HEK293 (cell line): ENCODE results near the gene E2F4.
A peak's percentile ranks its signal among the peaks of the same experiment; 100 is the strongest.

ENCODE experiments used
- CTCF ChIA-PET: fragments of 350-600 bp; formaldehyde crosslinking; extraction: SDS; loops from one replicate; lab custom pipeline; 2021; ENCODE audit warnings: antibody characterized with exemption; lab: Yijun Ruan, JAX
- POLR2A ChIA-PET: fragments of 300-600 bp; formaldehyde crosslinking; extraction: SDS; loops from one replicate; lab custom pipeline; 2020; ENCODE audit warnings: antibody characterized with exemption, inconsistent platforms; lab: Yijun Ruan, JAX
- H3K27ac ChIP-seq: fragments of 200-500 bp; sonication (Bioruptor generic); 2 replicates; pipeline ENCODE4 v1.5.1; 2014; ENCODE audit warnings: low read depth, low read length, control low read depth, inconsistent platforms; ENCODE audit errors: extremely low read depth
- H3K36me3 ChIP-seq, 2 experiments: fragments of 200-500 bp in 1 of 2; sonication (Bioruptor generic) in 1 of 2; 1 replicate in 1 of 2; 2 replicates in 1 of 2; pipeline ENCODE4 v1.5.1; 2014 to 2017; ENCODE audit warnings: inconsistent platforms in 2 of 2, low read length in 2 of 2; ENCODE audit not compliant: control insufficient read depth in 2 of 2, insufficient read depth in 1 of 2
- H3K4me1 ChIP-seq: fragments of 200-500 bp; sonication (Bioruptor generic); 2 replicates; pipeline ENCODE4 v1.5.1; 2014; ENCODE audit warnings: mild to moderate bottlenecking, low read length, inconsistent platforms; ENCODE audit not compliant: control insufficient read depth, insufficient read depth
- H3K4me3 ChIP-seq: 2 replicates; pipeline ENCODE4 v1.5.1; 2011; ENCODE audit warnings: low read depth, mild to moderate bottlenecking, control low read depth, low read length, moderate library complexity
- H3K9me3 ChIP-seq: fragments of 200-500 bp; sonication (Bioruptor generic); 2 replicates; pipeline ENCODE4 v1.5.1; 2014; ENCODE audit warnings: low read depth, low read length, inconsistent platforms; ENCODE audit not compliant: control insufficient read depth, insufficient read depth
- KLF16 ChIP-seq: fragments of 450-650 bp; formaldehyde crosslinking; IDR thresholded peaks from 2 replicates; pipeline ENCODE4 v1.5.1; 2017; ENCODE audit warnings: missing biosample characterization, missing genetic modification characterization
- RBAK ChIP-seq: fragments of 450-650 bp; formaldehyde crosslinking; IDR thresholded peaks from 2 replicates; pipeline ENCODE4 v1.5.1; 2016; ENCODE audit warnings: missing biosample characterization, missing genetic modification characterization
- YY2 ChIP-seq: fragments of 450-650 bp; formaldehyde crosslinking; IDR thresholded peaks from 2 replicates; pipeline ENCODE4 v1.5.1; 2016; ENCODE audit warnings: missing biosample characterization, missing genetic modification characterization
- ZBTB21 ChIP-seq: fragments of 450-650 bp; formaldehyde crosslinking; IDR thresholded peaks from 2 replicates; pipeline ENCODE4 v1.5.1; 2017; ENCODE audit warnings: missing biosample characterization, missing genetic modification characterization
- ZNF133 ChIP-seq: fragments of 450-650 bp; formaldehyde crosslinking; IDR thresholded peaks from 2 replicates; pipeline ENCODE4 v1.5.1; 2016; ENCODE audit warnings: missing biosample characterization, missing genetic modification characterization
- ZNF140 ChIP-seq: fragments of 450-650 bp; formaldehyde crosslinking; IDR thresholded peaks from 2 replicates; pipeline ENCODE4 v1.5.1; 2016; ENCODE audit warnings: missing biosample characterization, missing genetic modification characterization
- ZNF155 ChIP-seq: fragments of 450-650 bp; formaldehyde crosslinking; IDR thresholded peaks from 2 replicates; pipeline ENCODE4 v1.5.1; 2016; ENCODE audit warnings: missing biosample characterization, missing genetic modification characterization
- ZNF157 ChIP-seq: fragments of 450-650 bp; formaldehyde crosslinking; IDR thresholded peaks from 2 replicates; pipeline ENCODE4 v1.5.1; 2016; ENCODE audit warnings: missing biosample characterization, missing genetic modification characterization
- ZNF175 ChIP-seq: fragments of 450-650 bp; formaldehyde crosslinking; IDR thresholded peaks from 2 replicates; pipeline ENCODE4 v1.5.1; 2016; ENCODE audit warnings: missing biosample characterization, missing genetic modification characterization
- ZNF214 ChIP-seq: fragments of 450-650 bp; formaldehyde crosslinking; IDR thresholded peaks from 2 replicates; pipeline ENCODE4 v1.5.1; 2017; ENCODE audit warnings: missing biosample characterization, mild to moderate bottlenecking, missing genetic modification characterization, borderline replicate concordance
- ZNF221 ChIP-seq: fragments of 450-650 bp; formaldehyde crosslinking; IDR thresholded peaks from 2 replicates; pipeline ENCODE4 v1.5.1; 2017; ENCODE audit warnings: missing biosample characterization, missing genetic modification characterization, borderline replicate concordance
- ZNF223 ChIP-seq: fragments of 450-650 bp; formaldehyde crosslinking; IDR thresholded peaks from 2 replicates; pipeline ENCODE4 v1.5.1; 2016; ENCODE audit warnings: missing biosample characterization, missing genetic modification characterization
- ZNF266 ChIP-seq: fragments of 450-650 bp; formaldehyde crosslinking; IDR thresholded peaks from 2 replicates; pipeline ENCODE4 v1.5.1; 2016; ENCODE audit warnings: missing biosample characterization, missing genetic modification characterization, low read depth
- ZNF302 ChIP-seq: fragments of 450-650 bp; formaldehyde crosslinking; IDR thresholded peaks from 2 replicates; pipeline ENCODE4 v1.5.1; 2016; ENCODE audit warnings: missing biosample characterization, missing genetic modification characterization, low read depth
- ZNF341 ChIP-seq: fragments of 450-650 bp; formaldehyde crosslinking; IDR thresholded peaks from 2 replicates; pipeline ENCODE4; 2016; ENCODE audit warnings: low read depth, missing biosample characterization, missing genetic modification characterization
- ZNF366 ChIP-seq: fragments of 450-650 bp; formaldehyde crosslinking; conservative IDR thresholded peaks from 2 replicates; pipeline ENCODE4 v1.5.1; 2016; ENCODE audit warnings: missing biosample characterization, missing genetic modification characterization
- ZNF544 ChIP-seq: fragments of 450-650 bp; formaldehyde crosslinking; IDR thresholded peaks from 2 replicates; pipeline ENCODE4 v1.5.0; 2017; ENCODE audit warnings: missing biosample characterization, missing genetic modification characterization
- ZNF560 ChIP-seq: fragments of 450-650 bp; formaldehyde crosslinking; IDR thresholded peaks from 2 replicates; pipeline ENCODE4 v1.5.1; 2017; ENCODE audit warnings: missing biosample characterization, missing genetic modification characterization, borderline replicate concordance
- ZNF624 ChIP-seq: fragments of 450-650 bp; formaldehyde crosslinking; IDR thresholded peaks from 2 replicates; pipeline ENCODE4 v1.5.1; 2017; ENCODE audit warnings: missing biosample characterization, missing genetic modification characterization
- ZNF629 ChIP-seq: fragments of 450-650 bp; formaldehyde crosslinking; IDR thresholded peaks from 2 replicates; pipeline ENCODE4 v1.5.1; 2017; ENCODE audit warnings: missing biosample characterization, missing genetic modification characterization
- ZNF658 ChIP-seq: fragments of 450-650 bp; formaldehyde crosslinking; IDR thresholded peaks from 2 replicates; pipeline ENCODE4; 2016; ENCODE audit warnings: missing biosample characterization, missing genetic modification characterization
- ZNF768 ChIP-seq: fragments of 450-650 bp; formaldehyde crosslinking; IDR thresholded peaks from 2 replicates; pipeline ENCODE4 v1.5.1; 2018; ENCODE audit warnings: missing biosample characterization, mild to moderate bottlenecking, missing genetic modification characterization
- ZNF792 ChIP-seq: fragments of 450-650 bp; formaldehyde crosslinking; IDR thresholded peaks from 2 replicates; pipeline ENCODE4 v1.5.1; 2016; ENCODE audit warnings: missing biosample characterization, missing genetic modification characterization
- TF ChIP-seq, protein P1 (sequence below): fragments of 450-650 bp; formaldehyde crosslinking; IDR thresholded peaks from 2 replicates; pipeline ENCODE4 v1.5.1; 2016; ENCODE audit warnings: missing biosample characterization, missing genetic modification characterization, low read depth
- TF ChIP-seq, protein P2 (sequence below): fragments of 450-650 bp; formaldehyde crosslinking; IDR thresholded peaks from 2 replicates; pipeline ENCODE4 v1.5.1; 2016; ENCODE audit warnings: missing biosample characterization, missing genetic modification characterization

The E2F4 gene

DNA sequence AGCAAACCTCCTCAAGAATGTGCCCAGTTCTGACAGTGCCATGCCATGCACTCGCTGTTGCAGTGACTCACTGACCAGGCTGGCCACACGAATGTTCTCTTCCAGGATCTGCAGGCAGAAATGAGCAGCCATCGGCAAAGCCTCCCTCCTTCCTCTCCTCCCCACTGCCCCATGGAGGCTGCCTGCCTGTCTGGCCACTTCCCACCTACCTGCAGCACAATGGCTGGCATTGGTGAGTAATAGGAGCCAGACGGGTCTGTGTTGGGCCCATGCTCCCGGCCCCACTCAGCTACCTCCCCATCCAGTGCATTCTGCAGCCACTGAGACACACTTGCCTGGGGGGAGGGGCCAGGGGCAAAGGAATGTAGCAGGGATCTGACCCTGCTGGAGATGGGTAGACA is 5.4 kb upstream of the E2F4 start:
- no peak overlapping the region for H3K4me3 ChIP-seq
- H3K4me1 ChIP-seq = peaks cover 9% of the 10 kb centered on the region
- no peaks in the 10 kb centered on the region for H3K9me3 ChIP-seq
- CTCF ChIA-PET = interaction anchor here (0.5 to 2.6 kb wide), 3 partner anchors 152 to 189 kb away, joined by 4 to 30 read pairs (median 4); no protein-coding TSS in a partner anchor
- no peak overlapping the region for H3K27ac ChIP-seq
- TF ChIP-seq ZNF792 (no peak), ZNF341 (tag by site-specific recombination) (peak; percentile 50), YY2 (tag by site-specific recombination) (no peak), ZNF133 (tag by site-specific recombination) (no peak), ZNF266 (no peak)
- TF ChIP-seq, protein P1, sequence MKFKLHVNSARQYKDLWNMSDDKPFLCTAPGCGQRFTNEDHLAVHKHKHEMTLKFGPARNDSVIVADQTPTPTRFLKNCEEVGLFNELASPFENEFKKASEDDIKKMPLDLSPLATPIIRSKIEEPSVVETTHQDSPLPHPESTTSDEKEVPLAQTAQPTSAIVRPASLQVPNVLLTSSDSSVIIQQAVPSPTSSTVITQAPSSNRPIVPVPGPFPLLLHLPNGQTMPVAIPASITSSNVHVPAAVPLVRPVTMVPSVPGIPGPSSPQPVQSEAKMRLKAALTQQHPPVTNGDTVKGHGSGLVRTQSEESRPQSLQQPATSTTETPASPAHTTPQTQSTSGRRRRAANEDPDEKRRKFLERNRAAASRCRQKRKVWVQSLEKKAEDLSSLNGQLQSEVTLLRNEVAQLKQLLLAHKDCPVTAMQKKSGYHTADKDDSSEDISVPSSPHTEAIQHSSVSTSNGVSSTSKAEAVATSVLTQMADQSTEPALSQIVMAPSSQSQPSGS (tag by site-specific recombination) = no peak
- POLR2A ChIA-PET = no interaction called here
- H3K36me3 ChIP-seq = no peaks in the 10 kb centered on the region

DNA sequence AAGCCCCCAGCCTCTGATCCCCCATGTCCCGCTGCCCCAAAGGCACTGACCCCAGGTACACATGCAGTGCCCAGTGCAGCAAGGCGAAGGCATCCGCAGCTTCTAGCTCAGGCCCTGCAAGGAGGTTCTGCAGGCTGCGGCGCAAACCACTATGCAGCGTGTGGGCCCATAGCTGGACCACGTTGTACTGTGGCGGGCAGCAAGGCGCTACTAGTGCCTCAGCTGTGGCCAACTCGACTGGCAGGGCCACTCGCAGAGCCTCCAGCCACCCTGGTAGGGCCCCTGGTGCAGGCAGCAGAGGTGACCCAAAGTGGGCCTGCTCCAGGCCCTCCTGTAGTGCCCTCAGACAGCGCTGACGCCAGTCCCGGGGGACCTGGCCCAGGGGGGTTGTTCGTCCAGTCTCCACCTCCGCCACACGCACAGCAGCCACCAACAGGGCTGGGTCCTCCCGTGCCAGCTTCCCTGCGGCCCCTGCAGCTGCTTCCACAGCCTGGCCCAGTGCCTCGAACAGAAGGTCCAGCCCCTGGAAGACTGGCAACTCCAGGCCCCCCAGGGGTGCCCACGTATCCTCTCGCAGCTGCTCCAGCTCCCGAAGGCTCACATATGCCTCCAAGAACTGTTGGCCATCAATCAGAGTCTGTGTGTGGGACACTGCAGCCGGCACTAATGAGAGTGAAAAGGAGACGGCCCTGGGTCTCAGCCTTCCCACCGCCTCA is 4.6 kb upstream of the E2F4 start:
- no peak overlapping the region for H3K4me3 ChIP-seq
- H3K4me1 ChIP-seq = peaks cover 9% of the 10 kb centered on the region
- TF ChIP-seq ZNF768 (tag by site-specific recombination) (no peak), ZNF223 (tag by site-specific recombination) (no peak), ZNF157 (no peak), ZNF560 (tag by site-specific recombination) (no peak), ZNF544 (tag by site-specific recombination) (no peak), ZNF175 (no peak), ZNF221 (tag by site-specific recombination) (no peak), ZNF302 (tag by site-specific recombination) (no peak), ZNF140 (no peak), ZNF658 (tag by site-specific recombination) (no peak), ZNF366 (no peak), ZBTB21 (tag by site-specific recombination) (no peak), ZNF214 (tag by site-specific recombination) (no peak), ZNF629 (tag by site-specific recombination) (no peak)
- TF ChIP-seq, protein P2, sequence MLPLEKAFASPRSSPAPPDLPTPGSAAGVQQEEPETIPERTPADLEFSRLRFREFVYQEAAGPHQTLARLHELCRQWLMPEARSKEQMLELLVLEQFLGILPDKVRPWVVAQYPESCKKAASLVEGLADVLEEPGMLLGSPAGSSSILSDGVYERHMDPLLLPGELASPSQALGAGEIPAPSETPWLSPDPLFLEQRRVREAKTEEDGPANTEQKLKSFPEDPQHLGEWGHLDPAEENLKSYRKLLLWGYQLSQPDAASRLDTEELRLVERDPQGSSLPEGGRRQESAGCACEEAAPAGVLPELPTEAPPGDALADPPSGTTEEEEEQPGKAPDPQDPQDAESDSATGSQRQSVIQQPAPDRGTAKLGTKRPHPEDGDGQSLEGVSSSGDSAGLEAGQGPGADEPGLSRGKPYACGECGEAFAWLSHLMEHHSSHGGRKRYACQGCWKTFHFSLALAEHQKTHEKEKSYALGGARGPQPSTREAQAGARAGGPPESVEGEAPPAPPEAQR (tag by site-specific recombination) = no peak
- CTCF ChIA-PET = interaction anchor here (0.6 kb wide), 1 partner anchor 18 kb away, joined by 4 read pairs; no protein-coding TSS in a partner anchor
- H3K9me3 ChIP-seq = no peaks in the 10 kb centered on the region
- H3K36me3 ChIP-seq = no peaks in the 10 kb centered on the region
- H3K27ac ChIP-seq = no peak overlapping the region
- POLR2A ChIA-PET = no interaction called here

DNA sequence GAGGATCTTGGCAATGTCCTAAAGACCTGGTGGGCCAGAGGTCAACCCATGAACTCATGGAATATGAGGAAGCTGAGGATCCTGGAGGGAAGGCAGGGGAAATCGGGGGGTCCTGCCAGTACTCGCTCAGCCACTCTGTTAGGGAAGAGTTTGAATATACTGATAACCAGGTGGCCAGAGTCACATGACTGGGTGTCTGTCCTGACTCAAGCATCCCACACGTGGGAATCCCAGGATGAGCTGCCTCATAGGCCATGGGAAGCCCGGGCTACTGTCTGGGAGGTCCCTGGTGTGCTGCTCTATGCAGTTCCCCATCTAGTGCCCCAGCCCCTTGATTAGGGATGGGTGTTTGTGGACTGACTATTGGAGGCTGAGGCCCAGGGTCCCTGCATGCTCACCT is 3.6 kb upstream of the E2F4 start:
- H3K36me3 ChIP-seq = peaks cover 0 to 6% of the 10 kb centered on the region in 2 experiments; a peak in 2 of 3 replicates
- ChIA-PET POLR2A (no interaction called here), CTCF (interaction anchor here (1.5 kb wide), 1 partner anchor 228 kb away, joined by 6 read pairs; the partner anchor contains the start of gene CES3)
- H3K4me1 ChIP-seq = peaks cover 4% of the 10 kb centered on the region
- no peaks in the 10 kb centered on the region for H3K9me3 ChIP-seq
- TF ChIP-seq ZNF624 (tag by site-specific recombination) = no peak
- no peak for TF ChIP-seq RBAK (tag by site-specific recombination)
- no peak for TF ChIP-seq ZNF155 (tag by site-specific recombination)
- TF ChIP-seq KLF16 (tag by site-specific recombination) = no peak
- H3K4me3 ChIP-seq = no peak overlapping the region
- H3K27ac ChIP-seq = no peak overlapping the region
